Measurements from ENCODE around the gene KMT2E.

The KMT2E gene

GRCh38 chr7:105012503-105013220, 1.3 kb upstream of the KMT2E start:
- DNase-seq (ENCODE audit: extremely low read depth, low read depth): peak; percentile 98
- no peak for TF ChIP-seq CTCF (IDR thresholded peaks at IDR 0.05; ENCODE audit: low read depth, low read length)

GRCh38 chr7:105013221-105013815, 687 bp upstream of the KMT2E start:
- peak; percentile 93 for DNase-seq (ENCODE audit: extremely low read depth, low read depth)
- peak; percentile 53 for TF ChIP-seq CTCF (IDR thresholded peaks at IDR 0.05; ENCODE audit: low read depth, low read length)

GRCh38 chr7:105014693-105015389, 836 bp downstream of the KMT2E start:
- DNase-seq (ENCODE audit: extremely low read depth, low read depth): no peak
- no peak for TF ChIP-seq CTCF (IDR thresholded peaks at IDR 0.05; ENCODE audit: low read depth, low read length)

- DNase-seq (ENCODE audit: extremely low read depth, low read depth): no peak
- no peak for TF ChIP-seq CTCF (IDR thresholded peaks at IDR 0.05; ENCODE audit: low read depth, low read length)
Measured at GRCh38 chr7:105015390-105015965, 1.5 kb downstream of the KMT2E start.

- no peak for TF ChIP-seq CTCF (IDR thresholded peaks at IDR 0.05; ENCODE audit: low read depth, low read length)
- DNase-seq (ENCODE audit: extremely low read depth, low read depth): no peak
Measured at GRCh38 chr7:105016068-105016708, 2.2 kb downstream of the KMT2E start.

- no peak for TF ChIP-seq CTCF (IDR thresholded peaks at IDR 0.05; ENCODE audit: low read depth, low read length)
- DNase-seq (ENCODE audit: extremely low read depth, low read depth): no peak
Measured at GRCh38 chr7:105016709-105017656, 3.0 kb downstream of the KMT2E start.
